H9 (cell line): ENCODE results near the gene EFCAB12. TPM values are rescaled to one million over a fixed set of nuclear protein-coding genes. Genes with fewer than 3 reads are reported as not detected.

ENCODE experiments used
- DNase-seq: peaks from one replicate; pipeline ENCODE4 v3.0.0-alpha.2; 2017
- H2AFZ ChIP-seq: one replicate; pipeline ENCODE4 v1.6.1; 2013; ENCODE audit warnings: mild to moderate bottlenecking, low read length, control low read depth, moderate library complexity
- H2AK5ac ChIP-seq: 2 replicates; pipeline ENCODE4 v1.6.1; 2013; ENCODE audit warnings: low read length, control low read depth, mixed read lengths; ENCODE audit not compliant: insufficient read length
- H2BK120ac ChIP-seq: one replicate; pipeline ENCODE4 v1.6.1; 2013; ENCODE audit warnings: low read depth, mild to moderate bottlenecking, low read length, control low read depth, inconsistent platforms; ENCODE audit not compliant: poor library complexity, severe bottlenecking
- H2BK12ac ChIP-seq: 2 replicates; pipeline ENCODE4 v1.6.1; 2013; ENCODE audit warnings: low read length, control low read depth, mixed read lengths, low read depth; ENCODE audit not compliant: insufficient read length
- H2BK15ac ChIP-seq: 2 replicates; pipeline ENCODE4 v1.6.1; 2013; ENCODE audit warnings: low read depth, low read length, control low read depth
- H2BK20ac ChIP-seq: one replicate; pipeline ENCODE4 v1.6.1; 2013; ENCODE audit warnings: low read depth, mild to moderate bottlenecking, low read length, control low read depth, inconsistent platforms; ENCODE audit not compliant: poor library complexity, severe bottlenecking
- H2BK5ac ChIP-seq: 2 replicates; pipeline ENCODE4 v1.6.1; 2013; ENCODE audit warnings: low read length, control low read depth, mixed read lengths; ENCODE audit not compliant: insufficient read length
- H3K14ac ChIP-seq: 2 replicates; pipeline ENCODE4 v1.6.1; 2013; ENCODE audit warnings: low read length, control low read depth; ENCODE audit not compliant: insufficient read depth
- H3K18ac ChIP-seq: 2 replicates; pipeline ENCODE4 v1.6.1; 2013; ENCODE audit warnings: low read depth, mild to moderate bottlenecking, mixed read lengths, low read length, control low read depth; ENCODE audit not compliant: insufficient read length
- H3K23ac ChIP-seq: 2 replicates; pipeline ENCODE4 v1.6.1; 2013; ENCODE audit warnings: low read length, control low read depth, mixed read lengths, low read depth; ENCODE audit not compliant: insufficient read length
- H3K23me2 ChIP-seq: 2 replicates; pipeline ENCODE4 v1.6.1; 2013; ENCODE audit warnings: low read depth, mild to moderate bottlenecking, mixed read lengths, low read length, control low read depth; ENCODE audit not compliant: insufficient read length, poor library complexity, severe bottlenecking
- H3K27ac ChIP-seq: 2 replicates; pipeline ENCODE4 v1.5.1; 2013; ENCODE audit warnings: low read length, control low read depth, mixed read lengths, low read depth; ENCODE audit not compliant: insufficient read length
- H3K27me3 ChIP-seq: 2 replicates; pipeline ENCODE4 v1.6.1; 2013; ENCODE audit warnings: low read length, control low read depth, inconsistent platforms; ENCODE audit not compliant: insufficient read depth
- H3K4ac ChIP-seq: 2 replicates; pipeline ENCODE4 v1.6.1; 2013; ENCODE audit warnings: low read depth, mild to moderate bottlenecking, control low read depth, inconsistent platforms, low read length, moderate library complexity
- H3K4me1 ChIP-seq: 2 replicates; pipeline ENCODE4 v1.6.1; 2013; ENCODE audit warnings: low read length, control low read depth, inconsistent platforms; ENCODE audit not compliant: insufficient read depth
- H3K4me2 ChIP-seq: 2 replicates; pipeline ENCODE4 v1.6.1; 2013; ENCODE audit warnings: low read length, control low read depth, mixed read lengths; ENCODE audit not compliant: insufficient read length, insufficient read depth
- H3K56ac ChIP-seq: 2 replicates; pipeline ENCODE4 v1.6.1; 2013; ENCODE audit warnings: low read depth, mild to moderate bottlenecking, mixed read lengths, low read length, control low read depth; ENCODE audit not compliant: insufficient read length
- H3K79me1 ChIP-seq: 2 replicates; pipeline ENCODE4 v1.6.1; 2013; ENCODE audit warnings: low read depth, mild to moderate bottlenecking, moderate library complexity, low read length, control low read depth, inconsistent platforms; ENCODE audit not compliant: insufficient read depth, poor library complexity, severe bottlenecking
- H3K79me2 ChIP-seq: 2 replicates; pipeline ENCODE4 v1.6.1; 2013; ENCODE audit warnings: low read length, control low read depth, inconsistent platforms; ENCODE audit not compliant: insufficient read depth
- H3K9ac ChIP-seq: 2 replicates; pipeline ENCODE4 v1.6.1; 2013; ENCODE audit warnings: low read length, control low read depth, mixed read lengths; ENCODE audit not compliant: insufficient read length; ENCODE audit errors: extremely low read depth
- H3K9me3 ChIP-seq: one replicate; pipeline ENCODE4 v1.6.1; 2013; ENCODE audit warnings: low read depth, low read length, inconsistent platforms; ENCODE audit not compliant: control insufficient read depth
- H3T11ph ChIP-seq: one replicate; pipeline ENCODE4 v1.6.1; 2013; ENCODE audit warnings: mild to moderate bottlenecking, low read length, control low read depth, inconsistent platforms
- H4K20me1 ChIP-seq: one replicate; pipeline ENCODE4 v1.6.1; 2013; ENCODE audit not compliant: control insufficient read depth, insufficient read length, insufficient read depth
- H4K5ac ChIP-seq: 2 replicates; pipeline ENCODE4 v1.6.1; 2013; ENCODE audit warnings: low read depth, mild to moderate bottlenecking, mixed read lengths, low read length, control low read depth; ENCODE audit not compliant: insufficient read length
- H4K8ac ChIP-seq: replicated peaks from 2 replicates; pipeline ENCODE4 v1.6.1; 2013; ENCODE audit warnings: low read length, control low read depth, mixed read lengths, low read depth; ENCODE audit not compliant: insufficient read length
- H4K91ac ChIP-seq: 2 replicates; pipeline ENCODE4 v1.6.1; 2013; ENCODE audit warnings: low read depth, mild to moderate bottlenecking, moderate library complexity, mixed read lengths, low read length, control low read depth; ENCODE audit not compliant: insufficient read length
- H3K27ac Mint-ChIP-seq, 3 experiments: 2 replicates in 2 of 3; 3 replicates in 1 of 3; pipeline ENCODE4 v1.8.0; 2020 to 2021; ENCODE audit warnings: mixed read lengths in 3 of 3, mild to moderate bottlenecking in 1 of 3, moderate library complexity in 1 of 3
- H3K27me3 Mint-ChIP-seq: 2 replicates; pipeline ENCODE4 v1.8.0; 2021; ENCODE audit warnings: low read depth, mild to moderate bottlenecking, moderate library complexity, mixed read lengths
- H3K36me3 Mint-ChIP-seq, 3 experiments: 2 replicates in 2 of 3; 3 replicates in 1 of 3; pipeline ENCODE4 v1.8.0; 2020 to 2021; ENCODE audit warnings: low read depth in 3 of 3, mixed read lengths in 3 of 3; ENCODE audit not compliant: insufficient read depth in 1 of 3
- H3K4me1 Mint-ChIP-seq, 2 experiments: 2 replicates each; pipeline ENCODE4 v1.8.0; 2020; ENCODE audit warnings: mixed read lengths in 2 of 2
- H3K4me3 Mint-ChIP-seq, 2 experiments: 2 replicates in 1 of 2; 3 replicates in 1 of 2; pipeline ENCODE4 v1.8.0; 2020 to 2021; ENCODE audit warnings: mild to moderate bottlenecking in 2 of 2, mixed read lengths in 2 of 2, moderate library complexity in 1 of 2
- H3K9me3 Mint-ChIP-seq, 2 experiments: 2 replicates in 1 of 2; 3 replicates in 1 of 2; pipeline ENCODE4 v1.8.0; 2020; ENCODE audit warnings: mild to moderate bottlenecking in 2 of 2, mixed read lengths in 2 of 2, moderate library complexity in 1 of 2
- CTCF ChIP-seq: fragments of 200-600 bp; sonication (generic); conservative IDR thresholded peaks from 3 replicates; pipeline ENCODE4 v1.8.0; 2021; ENCODE audit warnings: antibody characterized with exemption, mild to moderate bottlenecking
- WGBS: extraction: QIAGEN DNeasy Blood & Tissue Kit; methylation state at CpG from one replicate; pipeline ENCODE4 v1.1.7; 2013; ENCODE audit warnings: missing lambda C conversion rate, low lambda C conversion rate, mixed read lengths; ENCODE audit not compliant: insufficient read length; ENCODE audit errors: extremely low coverage; 5-methylcytosine and 5-hydroxymethylcytosine counted together
- total RNA-seq: library from RNA; stranded (reverse); gene quantifications from 2 replicates; pipeline ENCODE4 v1.2.1, GENCODE V29; 2021

The EFCAB12 gene
- total RNA-seq, 1 experiment from 2014 or later = 0.28 TPM

GRCh38 chr3:129470861-129471260 lies 42.4 kb upstream of the EFCAB12 start:
- Histone ChIP-seq H3K18ac (no peak overlapping the region), H2BK120ac (no peak overlapping the region)
- no peak for TF ChIP-seq CTCF

More at GRCh38 chr3:129470861-129471260, 42.4 kb upstream of the EFCAB12 start:
- Histone ChIP-seq H3K4ac (no peak overlapping the region), H3K79me2 (no peaks in the 10 kb centered on the region), H4K5ac (no peak overlapping the region), H3K9ac (no peak overlapping the region), H3K23ac (no peak overlapping the region), H4K91ac (no peak overlapping the region), H2AFZ (no peak overlapping the region), H3K14ac (no peak overlapping the region), H3K9me3 (no peaks in the 10 kb centered on the region), H3K4me1 (no peaks in the 10 kb centered on the region), H2AK5ac (no peak overlapping the region), H2BK15ac (no peak overlapping the region), H3T11ph (no peak overlapping the region), H2BK5ac (no peak overlapping the region), H4K8ac (no peak overlapping the region), H3K27ac (no peak overlapping the region), H3K27me3 (no peaks in the 10 kb centered on the region), H2BK12ac (no peak overlapping the region), H4K20me1 (no peaks in the 10 kb centered on the region), H3K4me2 (no peak overlapping the region), H3K79me1 (no peaks in the 10 kb centered on the region), H3K23me2 (no peaks in the 10 kb centered on the region), H2BK20ac (no peak overlapping the region), H3K56ac (no peak overlapping the region)
- no CpG with 5 or more reads among the region's 2 CpGs for WGBS
- Mint-ChIP-seq H3K27ac (no peak overlapping the region), H3K4me1 (no peaks in the 10 kb centered on the region), H3K9me3 (no peaks in the 10 kb centered on the region), H3K27me3 (no peaks in the 10 kb centered on the region), H3K36me3 (peaks cover 2 to 10% (median 10%) of the 10 kb centered on the region in 3 experiments; a peak in 5 of 7 replicates), H3K4me3 (no peak overlapping the region)
- no peak for DNase-seq
